K562 (cell line): ENCODE data around the gene NF1.

Experiments
- BHLHE40 ChIP-seq: IDR thresholded peaks from 2 replicates; pipeline ENCODE4 v1.6.1; 2011; ENCODE audit warnings: low read length, improper control_type of control experiment
- ERF ChIP-seq: fragments of 450-650 bp; formaldehyde crosslinking; IDR thresholded peaks from 2 replicates; pipeline ENCODE4 v1.4.0; 2020; ENCODE audit warnings: mild to moderate bottlenecking, mixed read lengths
- ETV1 ChIP-seq: fragments of 450-650 bp; conservative IDR thresholded peaks from 2 replicates; pipeline ENCODE4 v1.6.1; 2016; ENCODE audit warnings: missing genetic modification characterization, control low read depth, low read depth, missing compliant biosample characterization
- EZH2 ChIP-seq: IDR thresholded peaks from 2 replicates; pipeline ENCODE4 v1.6.1; 2012; ENCODE audit warnings: low read depth, mild to moderate bottlenecking, inconsistent platforms, low read length, borderline replicate concordance
- NBN ChIP-seq: fragments of 450-650 bp; IDR thresholded peaks from 2 replicates; pipeline ENCODE4 v1.6.1; 2016; ENCODE audit warnings: low read depth, mild to moderate bottlenecking
- NCOA1 ChIP-seq: fragments of 450-650 bp; IDR thresholded peaks from 2 replicates; pipeline ENCODE4 v1.6.1; 2016; ENCODE audit warnings: low read depth
- POLR2A ChIP-seq: fragments of 450-650 bp; conservative IDR thresholded peaks from 2 replicates; pipeline ENCODE4 v1.6.1; 2016
- RAD21 ChIP-seq, 2 experiments: fragments of 250-450 bp in 1 of 2; fragments of 450-650 bp in 1 of 2; sonication (Bioruptor Pico) in 1 of 2; formaldehyde crosslinking in 1 of 2; IDR thresholded peaks in 1 of 2; conservative IDR thresholded peaks in 1 of 2; 2 replicates each; pipeline versions ENCODE4 v1.4.0 to v1.8.0; 2020 to 2022; ENCODE audit warnings: mild to moderate bottlenecking in 2 of 2, moderate library complexity in 1 of 2
- ZMIZ1 ChIP-seq, 2 experiments: fragments of 150-350 bp in 1 of 2; IDR thresholded peaks; 2 replicates each; pipeline ENCODE4 v1.6.1; 2012 to 2016; ENCODE audit warnings: low read depth in 2 of 2, low read length in 2 of 2, mild to moderate bottlenecking in 1 of 2, moderate library complexity in 1 of 2
- ZNF143 ChIP-seq: sonication (generic); formaldehyde crosslinking; IDR thresholded peaks from 2 replicates; pipeline ENCODE4 v1.9.0; 2022; ENCODE audit warnings: mild to moderate bottlenecking, missing genetic modification reagents
- ZNF184 ChIP-seq: sonication (generic); formaldehyde crosslinking; IDR thresholded peaks from 2 replicates; pipeline ENCODE4 v1.5.0; 2020; ENCODE audit warnings: missing genetic modification reagents
- ZNF79 ChIP-seq: fragments of 250-450 bp; sonication (Bioruptor Pico); IDR thresholded peaks from 2 replicates; pipeline ENCODE4 v1.4.0; 2020; ENCODE audit warnings: low read depth, mild to moderate bottlenecking, moderate library complexity
- TF ChIP-seq, protein P1 (sequence below), 3 experiments: IDR thresholded peaks in 2 of 3; conservative IDR thresholded peaks in 1 of 3; 2 replicates each; pipeline ENCODE4 v1.5.1; 2011 to 2012; ENCODE audit warnings: low read length in 3 of 3, mild to moderate bottlenecking in 3 of 3, control low read depth in 2 of 3, improper control_type of control experiment in 1 of 3, inconsistent platforms in 1 of 3, low read depth in 1 of 3, mixed read lengths in 1 of 3, moderate library complexity in 1 of 3; ENCODE audit not compliant: insufficient read depth in 2 of 3
- TF ChIP-seq, protein P2 (sequence below): fragments of 200-800 bp; sonication (Bioruptor generic); IDR thresholded peaks from 2 replicates; pipeline ENCODE4 v1.6.1; 2017; ENCODE audit warnings: missing genetic modification characterization, missing compliant biosample characterization

DNA sequence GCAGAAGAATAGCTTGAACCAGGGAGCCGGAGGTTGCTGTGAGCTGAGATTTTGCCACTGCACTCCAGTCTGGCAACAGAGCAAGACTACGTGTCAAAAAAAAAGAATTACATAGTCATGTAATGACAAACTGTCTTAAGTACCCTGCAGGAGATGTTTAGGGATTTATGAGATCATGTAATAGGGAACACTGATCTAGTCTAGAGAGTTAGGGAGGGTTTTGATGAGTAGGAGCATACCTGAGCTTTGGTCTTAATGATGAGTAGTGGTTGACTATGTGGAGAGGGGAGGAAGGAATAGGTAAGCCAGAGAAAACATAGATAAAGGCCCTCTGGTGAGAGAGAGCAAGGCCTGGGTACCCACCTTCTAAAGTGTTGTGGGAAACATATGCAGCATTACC is 30.1 kb upstream of the NF1 start:
- TF ChIP-seq, protein P1, sequence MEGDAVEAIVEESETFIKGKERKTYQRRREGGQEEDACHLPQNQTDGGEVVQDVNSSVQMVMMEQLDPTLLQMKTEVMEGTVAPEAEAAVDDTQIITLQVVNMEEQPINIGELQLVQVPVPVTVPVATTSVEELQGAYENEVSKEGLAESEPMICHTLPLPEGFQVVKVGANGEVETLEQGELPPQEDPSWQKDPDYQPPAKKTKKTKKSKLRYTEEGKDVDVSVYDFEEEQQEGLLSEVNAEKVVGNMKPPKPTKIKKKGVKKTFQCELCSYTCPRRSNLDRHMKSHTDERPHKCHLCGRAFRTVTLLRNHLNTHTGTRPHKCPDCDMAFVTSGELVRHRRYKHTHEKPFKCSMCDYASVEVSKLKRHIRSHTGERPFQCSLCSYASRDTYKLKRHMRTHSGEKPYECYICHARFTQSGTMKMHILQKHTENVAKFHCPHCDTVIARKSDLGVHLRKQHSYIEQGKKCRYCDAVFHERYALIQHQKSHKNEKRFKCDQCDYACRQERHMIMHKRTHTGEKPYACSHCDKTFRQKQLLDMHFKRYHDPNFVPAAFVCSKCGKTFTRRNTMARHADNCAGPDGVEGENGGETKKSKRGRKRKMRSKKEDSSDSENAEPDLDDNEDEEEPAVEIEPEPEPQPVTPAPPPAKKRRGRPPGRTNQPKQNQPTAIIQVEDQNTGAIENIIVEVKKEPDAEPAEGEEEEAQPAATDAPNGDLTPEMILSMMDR (IDR thresholded peaks at IDR 0.05 in 2 of 3, conservative IDR thresholded peaks at IDR 0.05 in 1 of 3; ENCODE audit: insufficient read depth in 2 of 3, low read depth in 1 of 3, low read length in 3 of 3) = no peak
- TF ChIP-seq POLR2A (no peak), ETV1 (tag) (no peak), ZNF184 (CRISPR knock-in tag) (no peak), NCOA1 (no peak), ERF (no peak), ZMIZ1 (IDR thresholded peaks at IDR 0.05; ENCODE audit: low read depth in 2 of 2, low read length in 2 of 2) (no peak), ZNF79 (CRISPR knock-in tag) (no peak), NBN (no peak), RAD21 (CRISPR knock-in tag; conservative IDR thresholded peaks at IDR 0.05 in 1 of 2, IDR thresholded peaks at IDR 0.05 in 1 of 2) (no peak), ZNF143 (CRISPR knock-in tag) (no peak), BHLHE40 (no peak), EZH2 (no peak)
- TF ChIP-seq, protein P2, sequence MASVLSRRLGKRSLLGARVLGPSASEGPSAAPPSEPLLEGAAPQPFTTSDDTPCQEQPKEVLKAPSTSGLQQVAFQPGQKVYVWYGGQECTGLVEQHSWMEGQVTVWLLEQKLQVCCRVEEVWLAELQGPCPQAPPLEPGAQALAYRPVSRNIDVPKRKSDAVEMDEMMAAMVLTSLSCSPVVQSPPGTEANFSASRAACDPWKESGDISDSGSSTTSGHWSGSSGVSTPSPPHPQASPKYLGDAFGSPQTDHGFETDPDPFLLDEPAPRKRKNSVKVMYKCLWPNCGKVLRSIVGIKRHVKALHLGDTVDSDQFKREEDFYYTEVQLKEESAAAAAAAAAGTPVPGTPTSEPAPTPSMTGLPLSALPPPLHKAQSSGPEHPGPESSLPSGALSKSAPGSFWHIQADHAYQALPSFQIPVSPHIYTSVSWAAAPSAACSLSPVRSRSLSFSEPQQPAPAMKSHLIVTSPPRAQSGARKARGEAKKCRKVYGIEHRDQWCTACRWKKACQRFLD (CRISPR knock-in tag) = no peak
